ENCODE measurements around the gene CACNG5. TPM values are rescaled to one million over a fixed set of nuclear protein-coding genes. Genes with fewer than 3 reads are reported as not detected.

The CACNG5 gene
- total and polyA plus RNA-seq, 2 donors (not counting 1 experiment from before 2014, with no cell fraction given) = not detected

GRCh38 chr17:66848496-66848895 lies 13.6 kb downstream of the CACNG5 start:
- Histone ChIP-seq H3K4me1 (ENCODE audit: control insufficient read depth in 2 of 2, insufficient read depth in 2 of 2, low read length in 2 of 2) (no peaks in the 10 kb centered on the region), H3K9ac (ENCODE audit: low read length) (no peak overlapping the region), H3K79me2 (ENCODE audit: control insufficient read depth, insufficient read depth, low read length) (no peaks in the 10 kb centered on the region), H3K9me3 (ENCODE audit: control extremely low read depth in 1 of 3, control insufficient read depth in 2 of 3, insufficient read depth in 1 of 3, low read length in 2 of 3) (peaks cover 0 to 16% (median 0%) of the 10 kb centered on the region in 3 donors), H3K4me3 (ENCODE audit: control extremely low read depth in 1 of 5, extremely low read depth in 1 of 5, insufficient read depth in 1 of 5, low read depth in 2 of 5, low read length in 4 of 5) (no peak overlapping the region), H3K4me2 (replicated peaks; ENCODE audit: low read depth, low read length, poor library complexity, severe bottlenecking) (no peak overlapping the region), H3K27ac (ENCODE audit: low read length in 2 of 2) (no peak overlapping the region), H4K20me1 (ENCODE audit: control insufficient read depth, insufficient read depth, low read length, poor library complexity, severe bottlenecking) (no peaks in the 10 kb centered on the region), H3K36me3 (replicated peaks in 1 of 2; ENCODE audit: control extremely low read depth in 1 of 2, control insufficient read depth in 1 of 2, extremely low read depth in 1 of 2, insufficient read depth in 2 of 2, low read length in 1 of 2) (no peaks in the 10 kb centered on the region), H3K27me3 (replicated peaks in 1 of 4; ENCODE audit: control extremely low read depth in 1 of 4, control insufficient read depth in 3 of 4, insufficient read depth in 4 of 4, low read length in 3 of 4) (peaks cover 0 to 3% (median 0%) of the 10 kb centered on the region in 4 experiments), H2AFZ (ENCODE audit: insufficient read depth, low read depth, low read length, poor library complexity, severe bottlenecking) (no peak overlapping the region)
- Mint-ChIP-seq H3K4me1 (no peaks in the 10 kb centered on the region), H3K27me3 (no peaks in the 10 kb centered on the region), H3K27ac (no peak overlapping the region), H3K9me3 (ENCODE audit: insufficient read depth) (peaks cover 3% of the 10 kb centered on the region), H3K4me3 (no peak overlapping the region)
- DNase-seq (no peak), ATAC-seq (ENCODE audit: low read depth) (no peak)
- ChIA-PET POLR2A (no interaction called here), CTCF (no interaction called here)
- TF ChIP-seq EZH2 (IDR thresholded peaks at IDR 0.05; ENCODE audit: borderline replicate concordance, insufficient read depth, low read depth, low read length, poor library complexity, severe bottlenecking) = no peak
- TF ChIP-seq, protein P1, sequence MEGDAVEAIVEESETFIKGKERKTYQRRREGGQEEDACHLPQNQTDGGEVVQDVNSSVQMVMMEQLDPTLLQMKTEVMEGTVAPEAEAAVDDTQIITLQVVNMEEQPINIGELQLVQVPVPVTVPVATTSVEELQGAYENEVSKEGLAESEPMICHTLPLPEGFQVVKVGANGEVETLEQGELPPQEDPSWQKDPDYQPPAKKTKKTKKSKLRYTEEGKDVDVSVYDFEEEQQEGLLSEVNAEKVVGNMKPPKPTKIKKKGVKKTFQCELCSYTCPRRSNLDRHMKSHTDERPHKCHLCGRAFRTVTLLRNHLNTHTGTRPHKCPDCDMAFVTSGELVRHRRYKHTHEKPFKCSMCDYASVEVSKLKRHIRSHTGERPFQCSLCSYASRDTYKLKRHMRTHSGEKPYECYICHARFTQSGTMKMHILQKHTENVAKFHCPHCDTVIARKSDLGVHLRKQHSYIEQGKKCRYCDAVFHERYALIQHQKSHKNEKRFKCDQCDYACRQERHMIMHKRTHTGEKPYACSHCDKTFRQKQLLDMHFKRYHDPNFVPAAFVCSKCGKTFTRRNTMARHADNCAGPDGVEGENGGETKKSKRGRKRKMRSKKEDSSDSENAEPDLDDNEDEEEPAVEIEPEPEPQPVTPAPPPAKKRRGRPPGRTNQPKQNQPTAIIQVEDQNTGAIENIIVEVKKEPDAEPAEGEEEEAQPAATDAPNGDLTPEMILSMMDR (IDR thresholded peaks at IDR 0.05) = no peak
- intact Hi-C loops (cut with micrococcal nuclease) = no loop called here
- WGBS (ENCODE audit: insufficient coverage) = 88% methylated on average over 3 of the region's 6 CpGs

GRCh38 chr17:66849032-66849655 lies 14.2 kb downstream of the CACNG5 start:
- intact Hi-C loops (cut with micrococcal nuclease) = no loop called here
- H3K4me3 Mint-ChIP-seq = no peak overlapping the region
- 89% methylated on average over 9 of the region's 14 CpGs for WGBS (ENCODE audit: insufficient coverage)
- Histone ChIP-seq H3K27ac (ENCODE audit: low read length in 2 of 2) (no peak overlapping the region), H3K4me1 (ENCODE audit: control insufficient read depth in 2 of 2, insufficient read depth in 2 of 2, low read length in 2 of 2) (no peaks in the 10 kb centered on the region), H3K36me3 (replicated peaks in 1 of 2; ENCODE audit: control extremely low read depth in 1 of 2, control insufficient read depth in 1 of 2, extremely low read depth in 1 of 2, insufficient read depth in 2 of 2, low read length in 1 of 2) (no peaks in the 10 kb centered on the region), H3K79me2 (ENCODE audit: control insufficient read depth, insufficient read depth, low read length) (no peaks in the 10 kb centered on the region), H3K27me3 (replicated peaks in 1 of 4; ENCODE audit: control extremely low read depth in 1 of 4, control insufficient read depth in 3 of 4, insufficient read depth in 4 of 4, low read length in 3 of 4) (peaks cover 0 to 3% (median 0%) of the 10 kb centered on the region in 4 experiments), H3K4me3 (ENCODE audit: control extremely low read depth in 1 of 5, extremely low read depth in 1 of 5, insufficient read depth in 1 of 5, low read depth in 2 of 5, low read length in 4 of 5) (no peak overlapping the region), H2AFZ (ENCODE audit: insufficient read depth, low read depth, low read length, poor library complexity, severe bottlenecking) (no peak overlapping the region), H4K20me1 (ENCODE audit: control insufficient read depth, insufficient read depth, low read length, poor library complexity, severe bottlenecking) (no peaks in the 10 kb centered on the region), H3K9ac (ENCODE audit: low read length) (no peak overlapping the region), H3K4me2 (replicated peaks; ENCODE audit: low read depth, low read length, poor library complexity, severe bottlenecking) (no peak overlapping the region), H3K9me3 (ENCODE audit: control extremely low read depth in 1 of 3, control insufficient read depth in 2 of 3, insufficient read depth in 1 of 3, low read length in 2 of 3) (peaks cover 0 to 19% (median 0%) of the 10 kb centered on the region in 3 donors)
- DNase-seq (no peak), ATAC-seq (ENCODE audit: low read depth) (no peak)
- H3K9me3 Mint-ChIP-seq (ENCODE audit: insufficient read depth) = peaks cover 5% of the 10 kb centered on the region
- no peak overlapping the region for H3K27ac Mint-ChIP-seq
- H3K4me1 Mint-ChIP-seq = no peaks in the 10 kb centered on the region
- POLR2A ChIA-PET = no interaction called here
- no peaks in the 10 kb centered on the region for H3K27me3 Mint-ChIP-seq
- TF ChIP-seq, protein P1 (IDR thresholded peaks at IDR 0.05) = no peak
- TF ChIP-seq EZH2 (IDR thresholded peaks at IDR 0.05; ENCODE audit: borderline replicate concordance, insufficient read depth, low read depth, low read length, poor library complexity, severe bottlenecking) = no peak
- CTCF ChIA-PET = no interaction called here
